ENCODE measurements around the gene PKD1.

Gene PKD1

DNA sequence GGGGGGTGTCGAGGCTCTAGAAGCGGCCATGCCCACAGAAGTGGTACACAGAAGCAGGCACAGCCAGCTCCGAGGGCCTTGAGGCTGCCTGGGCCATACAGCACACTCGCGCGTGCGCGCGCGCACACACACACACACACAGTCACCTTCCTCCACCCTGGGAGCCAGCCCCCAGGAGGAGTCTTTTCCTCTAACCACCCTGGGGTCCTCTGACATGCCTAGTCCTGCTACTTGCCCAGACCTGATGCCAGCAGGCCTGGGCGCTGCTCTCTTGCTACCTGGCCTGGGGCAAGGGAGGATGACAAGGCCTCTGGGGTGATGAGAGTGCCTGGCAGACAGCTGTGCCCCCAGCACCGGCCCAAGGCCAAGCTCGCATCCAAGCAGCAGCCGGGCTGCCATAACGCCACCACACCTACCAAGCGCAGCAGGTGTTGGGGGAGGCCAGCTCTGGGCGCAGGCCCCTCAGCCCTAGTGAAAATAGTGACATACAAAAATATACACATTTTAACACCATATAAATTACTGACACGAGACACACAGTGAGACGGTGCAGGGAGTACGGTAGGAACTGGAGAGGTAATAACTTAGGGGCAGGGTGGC lies 46.8 kb downstream of the PKD1 start:
- no peak overlapping the region for H3K4me3 ChIP-seq (replicated peaks in 1 of 2; ENCODE audit: low read depth in 2 of 2, low read length in 2 of 2)
- DNase-seq (ENCODE audit: low read depth in 2 of 2), result no peak
- TF ChIP-seq, protein P1, sequence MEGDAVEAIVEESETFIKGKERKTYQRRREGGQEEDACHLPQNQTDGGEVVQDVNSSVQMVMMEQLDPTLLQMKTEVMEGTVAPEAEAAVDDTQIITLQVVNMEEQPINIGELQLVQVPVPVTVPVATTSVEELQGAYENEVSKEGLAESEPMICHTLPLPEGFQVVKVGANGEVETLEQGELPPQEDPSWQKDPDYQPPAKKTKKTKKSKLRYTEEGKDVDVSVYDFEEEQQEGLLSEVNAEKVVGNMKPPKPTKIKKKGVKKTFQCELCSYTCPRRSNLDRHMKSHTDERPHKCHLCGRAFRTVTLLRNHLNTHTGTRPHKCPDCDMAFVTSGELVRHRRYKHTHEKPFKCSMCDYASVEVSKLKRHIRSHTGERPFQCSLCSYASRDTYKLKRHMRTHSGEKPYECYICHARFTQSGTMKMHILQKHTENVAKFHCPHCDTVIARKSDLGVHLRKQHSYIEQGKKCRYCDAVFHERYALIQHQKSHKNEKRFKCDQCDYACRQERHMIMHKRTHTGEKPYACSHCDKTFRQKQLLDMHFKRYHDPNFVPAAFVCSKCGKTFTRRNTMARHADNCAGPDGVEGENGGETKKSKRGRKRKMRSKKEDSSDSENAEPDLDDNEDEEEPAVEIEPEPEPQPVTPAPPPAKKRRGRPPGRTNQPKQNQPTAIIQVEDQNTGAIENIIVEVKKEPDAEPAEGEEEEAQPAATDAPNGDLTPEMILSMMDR (IDR thresholded peaks at IDR 0.05; ENCODE audit: low read depth, low read length), result no peak

DNA sequence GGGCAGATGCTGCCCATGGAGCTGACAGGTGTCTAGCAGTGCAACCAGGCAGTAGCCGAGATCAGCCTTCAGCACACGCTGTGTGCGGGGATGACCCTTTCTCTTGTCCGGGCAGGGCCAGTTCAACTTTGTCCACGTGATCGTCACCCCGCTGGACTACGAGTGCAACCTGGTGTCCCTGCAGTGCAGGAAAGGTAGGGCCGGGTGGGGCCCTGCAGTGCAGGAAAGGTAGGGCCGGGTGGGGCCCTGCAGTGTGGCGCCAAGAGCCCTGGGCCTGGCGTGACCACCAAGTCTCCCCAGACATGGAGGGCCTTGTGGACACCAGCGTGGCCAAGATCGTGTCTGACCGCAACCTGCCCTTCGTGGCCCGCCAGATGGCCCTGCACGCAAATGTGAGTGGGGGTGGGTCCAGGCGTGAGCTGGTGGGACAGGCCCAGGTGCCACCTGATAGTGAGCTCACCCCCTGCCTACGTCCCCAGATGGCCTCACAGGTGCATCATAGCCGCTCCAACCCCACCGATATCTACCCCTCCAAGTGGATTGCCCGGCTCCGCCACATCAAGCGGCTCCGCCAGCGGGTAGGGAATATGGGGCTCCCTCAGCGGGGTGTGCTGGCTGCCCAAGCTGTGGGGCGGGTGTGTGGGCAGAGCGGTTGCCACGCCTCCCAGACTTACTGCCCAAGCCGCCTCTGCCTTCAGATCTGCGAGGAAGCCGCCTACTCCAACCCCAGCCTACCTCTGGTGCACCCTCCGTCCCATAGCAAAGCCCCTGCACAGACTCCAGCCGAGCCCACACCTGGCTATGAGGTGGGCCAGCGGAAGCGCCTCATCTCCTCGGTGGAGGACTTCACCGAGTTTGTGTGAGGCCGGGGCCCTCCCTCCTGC lies 47.7 kb downstream of the PKD1 start:
- H3K4me3 ChIP-seq (replicated peaks in 1 of 2; ENCODE audit: low read depth in 2 of 2, low read length in 2 of 2), result no peak overlapping the region
- no peak for DNase-seq (ENCODE audit: low read depth in 2 of 2)
- TF ChIP-seq, protein P1 (IDR thresholded peaks at IDR 0.05; ENCODE audit: low read depth, low read length), result no peak

DNA sequence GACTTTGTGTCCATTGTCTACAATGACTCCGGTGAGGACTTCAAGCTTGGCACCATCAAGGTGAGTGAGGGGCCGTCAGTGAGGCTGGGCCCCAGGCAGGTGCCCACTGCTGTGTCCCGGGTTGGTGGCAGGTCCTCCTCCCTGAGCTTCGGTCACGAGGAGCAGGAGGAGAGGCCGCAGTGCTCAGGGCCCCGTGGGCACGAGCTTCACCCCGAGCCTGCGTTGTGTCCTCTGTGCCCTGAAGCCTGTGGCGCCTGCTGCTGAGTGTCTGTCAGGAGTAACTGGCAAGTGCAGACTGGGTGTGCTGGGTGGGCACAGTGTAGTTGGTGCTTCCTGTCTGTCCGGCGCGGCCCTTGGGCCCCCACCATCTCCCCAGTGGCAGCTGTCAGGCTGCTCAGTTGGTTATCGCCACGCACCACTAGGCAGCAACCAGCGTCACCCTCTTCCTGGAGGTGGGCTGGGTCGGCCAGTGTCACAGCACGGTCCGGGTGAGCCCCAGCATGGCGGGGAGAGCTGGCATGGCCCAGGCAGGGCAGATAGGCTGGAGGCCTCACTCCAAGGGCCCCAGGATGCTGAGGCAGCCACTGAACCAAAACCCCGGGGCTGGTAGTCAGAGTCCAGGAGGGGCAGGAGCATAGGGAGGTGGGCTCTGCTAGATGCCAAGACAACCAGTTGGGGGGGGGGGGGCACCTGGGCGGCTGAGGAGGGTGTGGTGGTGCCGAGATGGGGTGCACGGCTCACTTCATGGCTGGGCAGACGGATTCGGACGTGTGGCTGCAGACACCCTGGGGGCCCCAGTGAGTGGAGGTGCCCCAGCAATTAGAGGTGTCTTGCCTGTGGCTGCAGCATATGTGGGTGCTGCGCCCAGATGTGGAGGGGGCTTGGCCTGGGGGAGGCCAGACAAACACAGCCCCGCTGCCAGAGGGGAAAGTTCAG lies 48.6 kb downstream of the PKD1 start:
- no peak overlapping the region for H3K4me3 ChIP-seq (replicated peaks in 1 of 2; ENCODE audit: low read depth in 2 of 2, low read length in 2 of 2)
- TF ChIP-seq, protein P1 (IDR thresholded peaks at IDR 0.05; ENCODE audit: low read depth, low read length), result no peak
- no peak for DNase-seq (ENCODE audit: low read depth in 2 of 2)

GRCh38 chr16:2086106-2086742 lies 49.5 kb downstream of the PKD1 start:
- DNase-seq (ENCODE audit: low read depth in 2 of 2), result no peak
- H3K4me3 ChIP-seq (replicated peaks in 1 of 2; ENCODE audit: low read depth in 2 of 2, low read length in 2 of 2), result no peak overlapping the region
- TF ChIP-seq, protein P1 (IDR thresholded peaks at IDR 0.05; ENCODE audit: low read depth, low read length), result no peak

- no peak overlapping the region for H3K4me3 ChIP-seq (replicated peaks in 1 of 2; ENCODE audit: low read depth in 2 of 2, low read length in 2 of 2)
- TF ChIP-seq, protein P1 (IDR thresholded peaks at IDR 0.05; ENCODE audit: low read depth, low read length), result no peak
- peak; percentile 23 to 40 for DNase-seq (ENCODE audit: low read depth in 2 of 2)
These were observed 50.0 kb downstream of the PKD1 start for GRCh38 chr16:2085669-2086068.

All from cardiac fibroblast (primary cell).